DMS79 (cell line): Measurements from ENCODE around the gene LIPG.

Experiments used
- DNase-seq: peaks from one replicate; lab custom pipeline; 2025; lab: John Stamatoyannopoulos, UW

The LIPG gene

GRCh38 chr18:49638891-49639557 is 77.2 kb downstream of the LIPG start:
- DNase-seq = no peak

DNA sequence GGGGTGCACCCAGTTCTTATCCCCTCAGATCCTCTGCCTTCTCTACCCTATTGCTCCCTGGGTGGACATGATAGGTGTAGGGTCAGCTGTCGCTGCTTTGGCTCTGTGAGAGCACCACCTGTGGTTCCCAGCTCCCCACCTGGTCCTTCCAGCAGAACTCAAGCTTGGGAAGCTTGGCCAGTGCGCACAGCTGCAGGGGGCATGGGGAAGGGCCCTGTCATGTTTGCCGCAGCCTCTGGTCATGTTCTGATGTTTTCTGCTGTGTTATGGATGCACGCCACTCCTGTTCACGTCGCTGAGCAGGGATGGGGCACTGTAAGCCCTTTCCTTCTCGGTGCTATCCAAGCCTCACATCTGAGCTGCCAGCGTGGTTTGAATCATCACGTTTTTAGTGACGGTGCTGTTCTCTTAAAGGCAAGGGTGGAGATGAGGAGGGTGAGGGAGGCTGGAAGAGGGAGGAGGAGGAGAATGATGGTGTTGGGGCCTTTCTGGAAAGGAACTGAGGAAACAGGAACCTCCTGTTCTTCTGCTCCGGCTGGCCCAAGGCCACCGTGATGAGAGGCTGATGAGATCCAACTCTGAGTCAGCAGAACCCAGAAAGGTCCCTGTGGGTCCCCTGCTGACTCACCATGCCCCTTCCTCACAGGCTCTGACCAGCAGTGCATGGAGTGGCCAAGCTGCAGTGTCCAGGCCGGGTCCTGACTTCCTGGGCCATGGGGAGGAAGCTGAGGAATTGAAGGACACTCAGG is 78.0 kb downstream of the LIPG start:
- DNase-seq = no peak

DNA sequence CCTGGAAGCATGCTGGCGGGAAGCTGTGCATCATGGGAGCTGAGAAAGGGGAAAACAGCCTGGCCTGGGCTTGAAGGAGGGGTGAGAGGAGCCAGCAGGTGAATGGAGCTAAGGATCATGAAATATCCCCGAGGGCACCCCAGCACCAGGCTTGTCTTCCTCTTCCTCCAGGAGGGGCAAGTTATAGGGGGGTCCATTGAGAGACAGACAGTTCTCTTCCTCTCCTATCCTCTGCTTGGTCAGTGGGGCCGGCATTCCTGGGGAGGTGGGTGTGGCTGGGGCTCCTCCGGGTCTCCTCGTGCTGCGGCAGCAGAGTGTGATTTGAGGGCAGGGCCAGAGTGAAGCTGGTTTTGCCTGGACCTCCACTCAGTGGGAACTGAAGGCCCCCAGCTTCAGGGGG is 78.9 kb downstream of the LIPG start:
- no peak for DNase-seq

- no peak for DNase-seq
Observed at GRCh38 chr18:49645196-49645595, 83.3 kb downstream of the LIPG start.

DNA sequence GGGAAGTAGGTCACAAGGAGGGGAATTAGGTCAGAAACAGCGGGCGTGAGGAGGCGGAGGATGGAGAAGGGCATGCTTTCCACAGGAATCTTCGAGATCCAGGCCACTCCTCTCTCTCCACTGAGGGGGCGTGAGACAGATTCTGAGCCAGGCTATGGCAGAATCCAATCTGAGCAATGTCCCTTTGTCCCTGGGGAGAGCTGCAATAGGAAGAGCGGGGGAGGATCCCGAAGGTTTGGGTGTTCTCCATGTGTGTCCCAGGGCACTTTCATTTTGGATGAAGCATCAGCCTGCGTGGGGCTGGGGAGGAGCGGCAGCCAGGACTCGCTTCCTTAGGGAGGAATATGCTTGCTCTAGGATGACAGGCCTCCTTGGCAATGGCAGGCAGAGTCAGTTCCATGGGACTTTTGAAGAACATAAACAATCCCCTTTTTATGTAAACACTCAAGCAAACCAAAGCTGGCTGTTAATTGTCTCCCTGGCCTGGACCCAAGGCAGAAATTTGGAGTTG is 84.0 kb downstream of the LIPG start:
- peak; percentile 9 for DNase-seq

- DNase-seq = no peak
Observed at GRCh38 chr18:49646873-49647272, 85.0 kb downstream of the LIPG start.

GRCh38 chr18:49647496-49648168 is 85.8 kb downstream of the LIPG start:
- DNase-seq = no peak

- DNase-seq = no peak
Observed at GRCh38 chr18:49648326-49648725, 86.5 kb downstream of the LIPG start.
